Stimulated activated CD8-positive, alpha-beta memory T cell treated with anti-CD3 and anti-CD28 coated beads, Interleukin-15, amount 100 ng/mL, for 1 hour (primary cell): ENCODE measurements around the gene GRM2.

Source experiments
- DNase-seq: peaks from one replicate; pipeline ENCODE4 v3.0.0-alpha.2; 2020; ENCODE audit warnings: low read depth

The GRM2 gene

GRCh38 chr3:51706788-51707731, at the start of gene GRM2:
Gene GRM2, plus strand, starts transcription at chr3:51707068. Its CDS starts 1,916 bp downstream, at chr3:51708984.
- DNase-seq: no peak

GRCh38 chr3:51657234-51657633, 49.6 kb upstream of the GRM2 start:
- DNase-seq: no peak

GRCh38 chr3:51659942-51660341, 46.9 kb upstream of the GRM2 start:
- DNase-seq: no peak

GRCh38 chr3:51662456-51662855, 44.4 kb upstream of the GRM2 start:
- DNase-seq: no peak

GRCh38 chr3:51668756-51669155, 38.1 kb upstream of the GRM2 start:
- no peak for DNase-seq

GRCh38 chr3:51669241-51670052, 37.4 kb upstream of the GRM2 start:
- peak; percentile 60 for DNase-seq

- no peak for DNase-seq
These were observed 36.6 kb upstream of the GRM2 start for GRCh38 chr3:51670053-51670822.

GRCh38 chr3:51670823-51671733, 35.8 kb upstream of the GRM2 start, which contains the start of gene TEX264:
Gene TEX264, plus strand, starts transcription at chr3:51671252. Its CDS starts 3,053 bp downstream, at chr3:51674305.
- DNase-seq: peak; percentile 80

GRCh38 chr3:51671734-51672475, 35.0 kb upstream of the GRM2 start:
- DNase-seq: no peak

- no peak for DNase-seq
These were observed 33.6 kb upstream of the GRM2 start for GRCh38 chr3:51673181-51673801.

- no peak for DNase-seq
These were observed 32.8 kb upstream of the GRM2 start for GRCh38 chr3:51673802-51674654.

- no peak for DNase-seq
These were observed 31.7 kb upstream of the GRM2 start for GRCh38 chr3:51675201-51675611.

GRCh38 chr3:51676102-51676640, 30.7 kb upstream of the GRM2 start:
- DNase-seq: no peak

- no peak for DNase-seq
These were observed 29.5 kb upstream of the GRM2 start for GRCh38 chr3:51677358-51677757.

- no peak for DNase-seq
These were observed 28.7 kb upstream of the GRM2 start for GRCh38 chr3:51678186-51678585.

GRCh38 chr3:51678641-51679040, 28.2 kb upstream of the GRM2 start:
- no peak for DNase-seq

- DNase-seq: no peak
These were observed 27.6 kb upstream of the GRM2 start for GRCh38 chr3:51679318-51679717.

- DNase-seq: no peak
These were observed 27.1 kb upstream of the GRM2 start for GRCh38 chr3:51679777-51680176.

GRCh38 chr3:51680196-51680595, 26.7 kb upstream of the GRM2 start:
- DNase-seq: no peak
